Spleen (tissue), 11 donors: Measurements from ENCODE around the gene EAF1. TPM values are rescaled to one million over a fixed set of nuclear protein-coding genes. Genes with fewer than 3 reads are reported as not detected.

Experiments used
- DNase-seq: peaks from one replicate; pipeline ENCODE4 v3.0.0-alpha.2; 2020
- H3K27ac ChIP-seq, 8 donors: fragments of 200-600 bp; sonication (generic) in 7 of 8; 1 replicate in 4 of 8; 2 replicates in 4 of 8; pipeline versions ENCODE4 v1.5.0 to v1.8.0; 2016 to 2021; ENCODE audit warnings: inconsistent platforms in 4 of 8, mild to moderate bottlenecking in 4 of 8, moderate library complexity in 1 of 8
- H3K27me3 ChIP-seq, 7 donors: fragments of 200-600 bp; sonication (generic) in 6 of 7; replicated peaks in 1 of 7; 1 replicate in 4 of 7; 2 replicates in 3 of 7; pipeline versions ENCODE4 v1.5.0 to v1.8.0; 2016 to 2021; ENCODE audit warnings: inconsistent platforms in 3 of 7, mild to moderate bottlenecking in 1 of 7
- H3K36me3 ChIP-seq, 6 donors: fragments of 200-600 bp; sonication (generic) in 5 of 6; 1 replicate in 4 of 6; 2 replicates in 2 of 6; pipeline versions ENCODE4 v1.5.0 to v1.8.0; 2016 to 2021; ENCODE audit warnings: inconsistent platforms in 2 of 6
- H3K4me1 ChIP-seq, 6 donors: fragments of 200-600 bp; sonication (generic) in 5 of 6; 1 replicate in 3 of 6; 2 replicates in 3 of 6; pipeline versions ENCODE4 v1.5.0 to v1.8.0; 2016 to 2021; ENCODE audit warnings: inconsistent platforms in 3 of 6
- H3K4me3 ChIP-seq, 8 donors: fragments of 200-600 bp; sonication (generic) in 7 of 8; 1 replicate in 4 of 8; 2 replicates in 4 of 8; pipeline versions ENCODE4 v1.5.0 to v1.8.0; 2016 to 2021; ENCODE audit warnings: inconsistent platforms in 4 of 8, mild to moderate bottlenecking in 4 of 8, moderate library complexity in 2 of 8
- H3K9me3 ChIP-seq, 8 donors: fragments of 200-600 bp; sonication (generic) in 7 of 8; 1 replicate in 4 of 8; 2 replicates in 4 of 8; pipeline versions ENCODE4 v1.5.0 to v1.8.0; 2016 to 2021; ENCODE audit warnings: inconsistent platforms in 4 of 8
- POLR2A ChIP-seq, 3 donors: fragments of 450-650 bp; IDR thresholded peaks; one replicate each; pipeline ENCODE4 v1.5.1; 2017; ENCODE audit warnings: antibody characterized with exemption in 3 of 3, mild to moderate bottlenecking in 1 of 3
- POLR2AphosphoS5 ChIP-seq, 3 donors: sonication (generic); formaldehyde crosslinking; IDR thresholded peaks; one replicate each; pipeline ENCODE4 v1.5.1; 2017; ENCODE audit warnings: antibody characterized with exemption in 3 of 3
- WGBS, 5 donors: extraction: QIAGEN DNeasy Blood & Tissue Kit in 3 of 5; methylation state at CpG; one replicate each; pipeline versions ENCODE4 v1.1.5 to v1.1.7; 2013 to 2018; 5-methylcytosine and 5-hydroxymethylcytosine counted together
- intact Hi-C: fragments of 100-400 bp; cut with DNase I; formaldehyde crosslinking; loops from one replicate; pipeline ENCODE4 v1.15.0; 2023; ENCODE audit warnings: low total_unique reads
- polyA plus RNA-seq, 3 donors: library from polyadenylated mRNA; stranded (reverse); fragments of 200-250 nt; gene quantifications; one replicate each; pipeline ENCODE4 v1.2.1, GENCODE V29; 2013
- total RNA-seq, 7 donors: library from RNA; depleted of rRNA in 3 of 7; stranded (reverse); fragments of >200 nt in 3 of 7; fragmentation: NEBNext Ultra II Directional in 4 of 7; extraction: Animal tissue kit (Norgen Biotek cat#: 25700) in 4 of 7; gene quantifications; one replicate each; pipeline versions ENCODE4 v1.1.0 to v1.2.1, GENCODE V29; 2016 to 2021
- TF ChIP-seq, protein P1 (sequence below), 11 experiments: fragments of 200-600 bp in 7 of 11; fragments of 450-650 bp in 4 of 11; sonication (generic) in 4 of 11; IDR thresholded peaks in 8 of 11; conservative IDR thresholded peaks in 3 of 11; 1 replicate in 7 of 11; 2 replicates in 4 of 11; pipeline versions ENCODE4 v1.4.0 to v1.8.0; 2016 to 2021; ENCODE audit warnings: antibody characterized with exemption in 11 of 11, inconsistent platforms in 4 of 11, mild to moderate bottlenecking in 1 of 11
- donor health status: healthy with polysubstance abuse.
- donor health status: DM: no; HTN: no; CAD: no; lungs with moderate emphysema.
- donor health status: DM: no; HTN: no; CAD: no.
- donor health status: Bipolar disorder and iron deficiency.
- donor health status: healthy.
- donor health status: DM: no; HTN: no; CAD: no.
- donor health status: DM: yes; HTN: yes; CAD: no.

Gene EAF1
- total and polyA plus RNA-seq, 10 donors, result 3.0 to 40.8 (median 22.4) TPM

DNA sequence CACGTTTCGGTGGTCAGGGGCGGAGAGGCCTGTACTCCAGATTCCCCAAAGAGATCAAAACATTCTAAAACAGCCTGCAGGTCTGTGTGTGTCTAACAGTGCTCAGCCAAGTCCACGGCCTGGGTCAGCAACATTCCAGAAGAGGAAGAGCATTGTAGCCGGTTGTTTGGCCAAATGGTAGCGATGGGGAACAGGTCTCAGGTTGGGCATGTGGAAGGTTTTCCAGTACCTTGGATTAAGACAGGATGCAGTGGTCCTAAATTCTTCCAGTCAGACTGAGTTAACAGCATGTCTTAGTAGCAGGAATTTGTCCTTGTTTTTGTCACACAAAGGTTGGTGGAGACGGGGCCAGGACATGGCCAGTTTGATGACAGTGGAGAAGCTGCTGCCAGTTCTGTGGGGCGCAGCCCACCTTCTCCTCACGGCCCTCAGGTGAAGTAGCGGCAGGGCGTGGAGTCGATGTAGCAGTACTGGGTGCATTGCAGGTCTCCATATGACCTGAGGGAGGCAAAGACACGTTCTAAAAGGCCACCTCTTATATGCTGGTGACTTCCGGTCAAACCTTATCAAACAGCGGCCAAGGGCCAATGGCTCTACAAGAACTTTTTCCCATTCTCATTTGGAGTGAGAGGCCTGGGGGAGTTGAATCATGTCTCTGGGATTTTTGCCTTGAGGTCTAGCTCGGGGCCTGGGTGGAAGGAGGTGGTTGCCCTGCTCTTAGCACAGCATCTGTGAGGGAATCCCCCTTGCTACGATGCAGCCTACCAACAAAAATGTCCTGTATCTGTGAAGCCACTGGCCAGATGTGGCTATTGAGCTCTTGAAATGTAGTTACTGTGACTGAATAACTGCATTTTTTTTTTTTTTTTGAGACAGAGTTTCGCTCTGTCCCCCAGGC is 24.1 kb downstream of the EAF1 start:
- TF ChIP-seq POLR2A (IDR thresholded peaks at IDR 0.05) (no peak), POLR2AphosphoS5 (IDR thresholded peaks at IDR 0.05) (no peak)
- TF ChIP-seq, protein P1, sequence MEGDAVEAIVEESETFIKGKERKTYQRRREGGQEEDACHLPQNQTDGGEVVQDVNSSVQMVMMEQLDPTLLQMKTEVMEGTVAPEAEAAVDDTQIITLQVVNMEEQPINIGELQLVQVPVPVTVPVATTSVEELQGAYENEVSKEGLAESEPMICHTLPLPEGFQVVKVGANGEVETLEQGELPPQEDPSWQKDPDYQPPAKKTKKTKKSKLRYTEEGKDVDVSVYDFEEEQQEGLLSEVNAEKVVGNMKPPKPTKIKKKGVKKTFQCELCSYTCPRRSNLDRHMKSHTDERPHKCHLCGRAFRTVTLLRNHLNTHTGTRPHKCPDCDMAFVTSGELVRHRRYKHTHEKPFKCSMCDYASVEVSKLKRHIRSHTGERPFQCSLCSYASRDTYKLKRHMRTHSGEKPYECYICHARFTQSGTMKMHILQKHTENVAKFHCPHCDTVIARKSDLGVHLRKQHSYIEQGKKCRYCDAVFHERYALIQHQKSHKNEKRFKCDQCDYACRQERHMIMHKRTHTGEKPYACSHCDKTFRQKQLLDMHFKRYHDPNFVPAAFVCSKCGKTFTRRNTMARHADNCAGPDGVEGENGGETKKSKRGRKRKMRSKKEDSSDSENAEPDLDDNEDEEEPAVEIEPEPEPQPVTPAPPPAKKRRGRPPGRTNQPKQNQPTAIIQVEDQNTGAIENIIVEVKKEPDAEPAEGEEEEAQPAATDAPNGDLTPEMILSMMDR (IDR thresholded peaks at IDR 0.05 in 8 of 11, conservative IDR thresholded peaks at IDR 0.05 in 3 of 11), result no peak
- no peaks in the 10 kb centered on the region for H3K4me1 ChIP-seq
- 86 to 94% (median 90%) methylated on average over 18 of the region's 18 CpGs for WGBS, 5 donors
- H3K27ac ChIP-seq, result no peak overlapping the region
- H3K36me3 ChIP-seq, result peaks cover 0 to 18% (median 0%) of the 10 kb centered on the region in 6 donors
- no peak overlapping the region for H3K4me3 ChIP-seq
- no peaks in the 10 kb centered on the region for H3K27me3 ChIP-seq
- DNase-seq, result no peak
- no peaks in the 10 kb centered on the region for H3K9me3 ChIP-seq
- intact Hi-C loops, result no loop called here

DNA sequence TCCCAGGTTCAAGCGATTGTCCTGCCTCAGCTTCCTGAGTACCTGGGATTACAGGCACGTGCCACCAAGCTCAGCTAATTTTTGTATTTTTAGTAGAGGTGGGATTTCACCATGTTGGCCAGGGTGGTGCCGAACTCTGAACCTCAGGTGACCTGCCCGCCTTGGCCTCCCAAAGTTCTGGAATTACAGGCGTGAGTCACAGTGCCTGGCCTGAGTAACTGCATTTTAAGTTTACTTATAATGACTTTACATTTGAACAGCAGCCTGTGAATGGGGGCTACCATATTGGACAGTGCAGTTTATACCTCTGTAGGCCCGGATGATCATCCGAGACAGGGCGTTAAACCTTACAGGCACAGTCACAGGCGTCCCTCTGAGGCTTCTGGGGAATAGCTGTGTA is 24.8 kb downstream of the EAF1 start:
- no peak for DNase-seq
- no peak overlapping the region for H3K4me3 ChIP-seq
- H3K36me3 ChIP-seq, result peaks cover 0 to 18% (median 0%) of the 10 kb centered on the region in 6 donors
- no peaks in the 10 kb centered on the region for H3K9me3 ChIP-seq
- H3K27me3 ChIP-seq, result no peaks in the 10 kb centered on the region
- H3K4me1 ChIP-seq, result no peaks in the 10 kb centered on the region
- TF ChIP-seq POLR2AphosphoS5 (IDR thresholded peaks at IDR 0.05), result no peak
- TF ChIP-seq, protein P1 (IDR thresholded peaks at IDR 0.05 in 8 of 11, conservative IDR thresholded peaks at IDR 0.05 in 3 of 11), result no peak
- TF ChIP-seq POLR2A (IDR thresholded peaks at IDR 0.05), result no peak
- 81 to 95% (median 87%) methylated on average over 7 to 9 of the region's 9 CpGs for WGBS, 5 donors
- H3K27ac ChIP-seq, result no peak overlapping the region
- intact Hi-C loops, result no loop called here

DNA sequence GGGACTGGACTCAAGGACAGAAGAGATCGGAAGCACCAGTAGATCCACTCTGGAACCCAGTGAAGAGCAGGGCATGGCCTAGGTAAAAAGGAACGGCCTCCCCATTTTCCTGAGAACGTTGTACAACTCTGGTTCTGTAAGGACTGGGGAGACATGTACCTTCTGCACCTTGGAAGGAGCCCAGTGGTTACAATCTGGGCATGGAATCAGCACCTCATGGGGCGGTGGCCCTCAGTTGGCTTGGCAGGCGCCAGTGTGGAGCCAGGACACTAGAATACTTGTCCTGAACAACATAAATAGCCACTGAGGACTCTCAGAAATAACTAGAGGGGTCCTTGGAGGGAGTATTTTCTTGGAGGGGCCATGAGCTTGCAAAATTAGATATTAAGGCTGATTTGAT is 25.6 kb downstream of the EAF1 start:
- no peak overlapping the region for H3K27ac ChIP-seq
- H3K27me3 ChIP-seq, result no peaks in the 10 kb centered on the region
- WGBS, 5 donors, result 91 to 97% (median 94%) methylated on average over 5 of the region's 5 CpGs
- H3K4me3 ChIP-seq, result no peak overlapping the region
- H3K9me3 ChIP-seq, result no peaks in the 10 kb centered on the region
- no peaks in the 10 kb centered on the region for H3K4me1 ChIP-seq
- DNase-seq, result no peak
- TF ChIP-seq POLR2AphosphoS5 (IDR thresholded peaks at IDR 0.05) (no peak), POLR2A (IDR thresholded peaks at IDR 0.05) (no peak)
- TF ChIP-seq, protein P1 (IDR thresholded peaks at IDR 0.05 in 8 of 11, conservative IDR thresholded peaks at IDR 0.05 in 3 of 11), result no peak
- peaks cover 0 to 18% (median 0%) of the 10 kb centered on the region in 6 donors for H3K36me3 ChIP-seq
- intact Hi-C loops, result no loop called here

DNA sequence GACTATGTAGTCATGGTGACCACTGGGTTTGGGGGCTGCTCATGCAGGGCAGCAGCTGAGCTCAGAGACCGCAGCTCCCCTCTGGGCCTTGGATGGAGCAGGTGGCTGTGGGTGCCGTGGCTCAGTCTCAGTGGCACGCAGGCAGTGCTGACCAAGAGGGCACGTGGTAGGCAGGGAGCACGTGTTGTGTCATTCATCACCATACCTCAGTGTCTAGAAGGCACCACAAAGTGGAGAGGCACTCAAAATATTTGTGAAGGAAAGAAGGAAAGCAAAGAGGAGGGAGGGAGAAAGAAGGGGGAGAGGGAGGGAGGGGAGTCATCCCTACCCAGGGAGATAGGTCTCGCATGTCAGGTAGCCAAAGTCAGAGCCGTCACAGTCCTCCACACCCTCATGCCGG is 26.1 kb downstream of the EAF1 start:
- intact Hi-C loops, result no loop called here
- no peak overlapping the region for H3K4me3 ChIP-seq
- H3K36me3 ChIP-seq, result peaks cover 0 to 18% (median 0%) of the 10 kb centered on the region in 6 donors
- no peaks in the 10 kb centered on the region for H3K27me3 ChIP-seq
- no peaks in the 10 kb centered on the region for H3K4me1 ChIP-seq
- TF ChIP-seq POLR2AphosphoS5 (IDR thresholded peaks at IDR 0.05) (no peak), POLR2A (IDR thresholded peaks at IDR 0.05) (no peak)
- TF ChIP-seq, protein P1 (IDR thresholded peaks at IDR 0.05 in 8 of 11, conservative IDR thresholded peaks at IDR 0.05 in 3 of 11), result no peak
- 81 to 96% (median 90%) methylated on average over 8 of the region's 8 CpGs for WGBS, 5 donors
- H3K27ac ChIP-seq, result no peak overlapping the region
- no peaks in the 10 kb centered on the region for H3K9me3 ChIP-seq
- no peak for DNase-seq
